ENCODE results near the gene GALM. TPM values are rescaled to one million over a fixed set of nuclear protein-coding genes. Genes with fewer than 3 reads are reported as not detected.
A peak's percentile ranks its signal among the peaks of the same experiment; 100 is the strongest.
"Not testable (repeated sequence)": the region's sequence is repeated elsewhere in the genome, so short reads cannot be mapped to it uniquely, and the experiment has no call there.

The GALM gene
- total and polyA plus RNA-seq, 8 donors: 12.8 to 33.6 (median 25.3) TPM

GRCh38 chr2:38676681-38677080 is 10.8 kb downstream of the GALM start:
- intact Hi-C loops (cut with DNase I): no loop called here
- Histone ChIP-seq H3K4me3 (no peak overlapping the region), H3K27me3 (no peaks in the 10 kb centered on the region), H3K9me3 (no peaks in the 10 kb centered on the region), H3K27ac (no peak overlapping the region), H3K4me1 (no peaks in the 10 kb centered on the region), H3K36me3 (peaks cover 0 to 52% of the 10 kb centered on the region in 2 donors)
- no peak for TF ChIP-seq CTCF (IDR thresholded peaks at IDR 0.05)
- ATAC-seq: no peak
- DNase-seq: no peak

DNA sequence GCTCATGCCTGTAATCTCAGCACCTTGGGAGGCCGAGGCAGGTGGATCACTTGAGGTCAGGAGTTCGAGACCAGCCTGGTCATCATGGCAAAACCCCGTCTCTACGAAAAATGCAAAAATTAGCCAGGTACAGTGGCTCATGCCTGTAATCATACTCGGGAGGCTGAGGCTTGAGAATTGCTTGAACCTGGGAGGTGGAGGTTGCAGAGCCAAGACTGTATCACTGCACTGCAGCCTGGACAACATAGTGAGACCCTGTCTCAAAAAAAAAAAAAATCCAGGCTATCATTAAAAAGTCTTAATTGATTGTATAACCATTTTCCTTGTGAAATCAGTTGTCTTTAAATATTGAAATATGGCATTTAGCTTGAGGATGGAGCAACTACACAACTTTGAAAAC is 15.0 kb downstream of the GALM start:
- H3K27ac ChIP-seq; H3K4me1 ChIP-seq; DNase-seq; H3K9me3 ChIP-seq; H3K27me3 ChIP-seq; intact Hi-C loops (cut with DNase I); H3K4me3 ChIP-seq; ATAC-seq: not testable (repeated sequence)
- peaks cover 0 to 56% of the 10 kb centered on the region in 2 donors for H3K36me3 ChIP-seq

DNA sequence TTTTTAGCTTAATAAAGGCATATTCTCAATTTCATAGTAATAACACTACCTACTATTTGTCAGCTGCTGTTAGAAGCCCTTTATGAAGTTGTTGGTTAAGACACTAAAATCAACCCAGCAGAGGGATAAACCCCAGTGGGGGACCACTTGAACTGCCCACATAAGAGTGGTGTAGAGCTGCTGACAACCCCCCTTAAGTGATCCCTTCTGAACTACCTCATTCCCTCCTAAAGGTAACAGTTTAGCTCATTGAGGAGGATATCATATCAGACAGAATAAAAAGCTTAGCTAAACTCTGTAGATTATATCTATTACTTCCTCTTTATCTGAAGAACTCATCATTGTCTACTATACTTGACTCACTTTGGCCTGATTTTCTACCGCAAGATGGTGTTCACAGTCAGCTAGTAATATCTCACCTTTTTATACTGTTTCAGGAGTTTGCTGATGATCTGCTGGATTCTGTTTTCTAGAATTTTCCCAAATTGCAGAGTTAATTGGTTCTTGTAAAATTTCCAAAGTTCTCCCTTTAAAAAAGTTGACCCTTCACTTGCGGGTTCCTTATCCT is 16.2 kb downstream of the GALM start:
- H3K9me3 ChIP-seq: no peaks in the 10 kb centered on the region
- no peak for DNase-seq
- ATAC-seq: no peak
- intact Hi-C loops (cut with DNase I): no loop called here
- no peak overlapping the region for H3K4me3 ChIP-seq
- H3K27ac ChIP-seq: no peak overlapping the region
- peaks cover 0 to 51% of the 10 kb centered on the region in 2 donors for H3K36me3 ChIP-seq
- TF ChIP-seq CTCF (IDR thresholded peaks at IDR 0.05): no peak
- H3K27me3 ChIP-seq: no peaks in the 10 kb centered on the region
- no peaks in the 10 kb centered on the region for H3K4me1 ChIP-seq

DNA sequence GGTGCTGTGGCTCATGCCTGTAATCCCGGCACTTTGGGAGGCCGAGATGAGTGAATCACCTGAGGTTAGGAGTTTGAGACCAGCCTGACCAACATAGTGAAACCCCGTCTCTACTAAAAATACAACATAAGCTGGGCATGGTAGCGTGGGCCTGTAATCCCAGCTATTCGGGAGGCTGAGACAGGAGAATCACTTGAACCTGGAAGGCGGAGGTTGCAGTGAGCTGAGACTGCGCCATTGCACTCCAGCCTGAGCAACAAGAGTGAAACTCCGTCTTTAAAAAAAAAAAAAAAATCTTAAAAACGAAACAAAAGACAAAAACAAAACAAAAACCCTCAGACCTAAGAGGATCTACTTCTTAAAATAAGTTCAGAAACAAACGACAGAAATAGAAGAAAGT is 16.7 kb downstream of the GALM start:
- peaks cover 0 to 46% of the 10 kb centered on the region in 2 donors for H3K36me3 ChIP-seq
- H3K27me3 ChIP-seq; H3K4me3 ChIP-seq; H3K9me3 ChIP-seq; DNase-seq; intact Hi-C loops (cut with DNase I); H3K4me1 ChIP-seq; ATAC-seq; H3K27ac ChIP-seq: not testable (repeated sequence)

DNA sequence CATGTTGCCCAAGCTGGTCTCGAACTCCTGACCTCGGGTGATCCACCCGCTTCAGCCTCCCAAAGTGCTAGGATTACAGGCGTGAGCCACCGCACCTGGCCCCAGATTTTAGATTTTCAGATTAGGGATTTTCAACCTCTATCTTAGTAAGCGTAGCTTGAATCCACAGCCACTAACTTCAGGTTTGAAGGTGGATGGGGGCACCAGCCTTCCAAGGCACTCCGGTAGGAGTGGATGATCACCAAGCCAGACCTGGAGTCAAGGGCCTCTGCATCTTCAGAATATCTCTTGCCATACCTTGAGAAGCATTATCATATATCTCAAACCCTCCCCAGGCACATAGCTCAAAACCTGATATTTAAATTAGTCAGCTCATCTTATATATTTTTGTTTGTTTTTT is 17.9 kb downstream of the GALM start:
- ATAC-seq: no peak
- H3K36me3 ChIP-seq: peaks cover 0 to 47% of the 10 kb centered on the region in 2 donors
- TF ChIP-seq CTCF (IDR thresholded peaks at IDR 0.05): no peak

GRCh38 chr2:38685116-38685735 is 19.3 kb downstream of the GALM start:
- no peak overlapping the region for H3K27ac ChIP-seq
- intact Hi-C loops (cut with DNase I): no loop called here
- H3K36me3 ChIP-seq: peaks cover 0 to 42% of the 10 kb centered on the region in 2 donors
- ATAC-seq (peak; percentile 23), DNase-seq (no peak)
- no peaks in the 10 kb centered on the region for H3K4me1 ChIP-seq
- no peaks in the 10 kb centered on the region for H3K9me3 ChIP-seq
- no peaks in the 10 kb centered on the region for H3K27me3 ChIP-seq
- no peak overlapping the region for H3K4me3 ChIP-seq
- TF ChIP-seq CTCF (IDR thresholded peaks at IDR 0.05): no peak

More for the DNA sequence above, 17.9 kb downstream of the GALM start:
- no peaks in the 10 kb centered on the region for H3K27me3 ChIP-seq
- H3K9me3 ChIP-seq: no peaks in the 10 kb centered on the region
- H3K27ac ChIP-seq: no peak overlapping the region
- no peaks in the 10 kb centered on the region for H3K4me1 ChIP-seq
- no peak for DNase-seq
- H3K4me3 ChIP-seq: no peak overlapping the region
- intact Hi-C loops (cut with DNase I): no loop called here
